CD4-positive, alpha-beta memory T cell (primary cell): ENCODE measurements around the gene MTHFSD. TPM values are rescaled to one million over a fixed set of nuclear protein-coding genes. Genes with fewer than 3 reads are reported as not detected.

Experiments used
- CTCF ChIA-PET: fragments of 350-600 bp; sonication (Branson Sonifier 250); formaldehyde crosslinking; loops from one replicate; lab custom pipeline; 2021; ENCODE audit warnings: inconsistent platforms; ENCODE audit not compliant: partially characterized antibody; lab: Charles Lee
- POLR2A ChIA-PET: fragments of 350-600 bp; sonication (Branson Sonifier 250); formaldehyde crosslinking; loops from one replicate; lab custom pipeline; 2021; ENCODE audit not compliant: partially characterized antibody; lab: Charles Lee
- DNase-seq, 5 donors: peaks; one replicate each; pipeline versions ENCODE4 v3.0.0 to v3.0.0-alpha.2; 2020 to 2022; ENCODE audit warnings: mixed read lengths in 1 of 5
- H3K27ac ChIP-seq: one replicate; pipeline ENCODE4 v1.7.0; 2013; ENCODE audit warnings: low read depth, low read length
- H3K27me3 ChIP-seq: 2 replicates; pipeline ENCODE4 v1.7.0; 2013; ENCODE audit warnings: mild to moderate bottlenecking, low read length, moderate library complexity; ENCODE audit not compliant: insufficient read depth
- H3K36me3 ChIP-seq: 2 replicates; pipeline ENCODE4 v1.7.0; 2013; ENCODE audit warnings: mild to moderate bottlenecking, low read length, moderate library complexity; ENCODE audit not compliant: insufficient read depth
- H3K4me1 ChIP-seq: 2 replicates; pipeline ENCODE4 v1.7.0; 2013; ENCODE audit warnings: mild to moderate bottlenecking, low read length, moderate library complexity; ENCODE audit not compliant: insufficient read depth
- H3K4me3 ChIP-seq, 2 donors: one replicate each; pipeline ENCODE4 v1.7.0; 2013; ENCODE audit warnings: low read length in 2 of 2, mild to moderate bottlenecking in 1 of 2
- H3K9me3 ChIP-seq, 2 donors: one replicate each; pipeline ENCODE4 v1.7.0; 2013; ENCODE audit warnings: low read length in 2 of 2, control low read depth in 1 of 2; ENCODE audit not compliant: control insufficient read depth in 1 of 2
- H3K27ac Mint-ChIP-seq, 7 donors: one replicate each; pipeline ENCODE4 v1.8.0; 2020 to 2021; ENCODE audit warnings: mixed read lengths in 7 of 7, mild to moderate bottlenecking in 6 of 7, inconsistent platforms in 3 of 7, moderate library complexity in 3 of 7
- H3K27me3 Mint-ChIP-seq, 2 donors: one replicate each; pipeline ENCODE4 v1.8.0; 2020 to 2021; ENCODE audit warnings: mixed read lengths in 2 of 2
- H3K36me3 Mint-ChIP-seq, 2 donors: one replicate each; pipeline ENCODE4 v1.8.0; 2020 to 2021; ENCODE audit warnings: mixed read lengths in 2 of 2, inconsistent platforms in 1 of 2, mild to moderate bottlenecking in 1 of 2
- H3K4me1 Mint-ChIP-seq, 4 donors: one replicate each; pipeline ENCODE4 v1.8.0; 2020 to 2021; ENCODE audit warnings: mixed read lengths in 4 of 4, mild to moderate bottlenecking in 1 of 4
- H3K4me3 Mint-ChIP-seq, 8 donors: one replicate each; pipeline ENCODE4 v1.8.0; 2020 to 2021; ENCODE audit warnings: mixed read lengths in 8 of 8, mild to moderate bottlenecking in 7 of 8, moderate library complexity in 6 of 8, inconsistent platforms in 3 of 8
- H3K9me3 Mint-ChIP-seq, 8 donors: one replicate each; pipeline ENCODE4 v1.8.0; 2020 to 2021; ENCODE audit warnings: mixed read lengths in 8 of 8, mild to moderate bottlenecking in 5 of 8, inconsistent platforms in 3 of 8, moderate library complexity in 1 of 8
- intact Hi-C: fragments of 100-400 bp; cut with micrococcal nuclease; formaldehyde crosslinking; loops from one replicate; pipeline ENCODE4 v1.15.1; 2023
- polyA plus RNA-seq, 2 donors: library from polyadenylated mRNA; unstranded; fragments of 300-500 nt; fragmentation: Illumina TruSeq; gene quantifications; one replicate each; pipeline ENCODE4 v1.2.3, GENCODE V29; 2021
- total RNA-seq, 2 experiments: library from RNA; stranded (reverse); gene quantifications; one replicate each; pipeline ENCODE4 v1.2.3, GENCODE V29; 2021

Gene MTHFSD
- total and polyA plus RNA-seq, 4 experiments from 2014 or later = 12.5 to 41.6 (median 29.9) TPM

DNA sequence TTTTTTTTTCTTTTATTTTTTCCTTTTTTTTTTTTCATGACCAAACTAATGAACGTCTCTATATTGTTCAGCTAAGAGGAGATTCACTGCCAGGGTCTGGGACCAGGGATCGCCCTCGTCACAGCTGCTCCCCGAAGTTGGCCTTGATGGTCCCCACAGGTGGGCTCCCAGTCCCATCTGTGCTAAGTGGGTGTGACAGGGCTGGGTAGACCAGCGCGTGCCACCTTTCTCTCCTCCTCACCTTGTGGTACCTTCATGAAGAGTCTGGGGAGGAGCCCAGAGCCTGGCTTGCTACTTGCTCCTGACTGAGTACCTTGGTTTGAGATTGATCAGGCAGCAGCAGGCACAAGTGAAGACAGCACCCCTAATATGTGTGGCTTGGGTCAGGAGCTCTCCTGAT lies 51.2 kb downstream of the MTHFSD start:
- H3K27me3 ChIP-seq = peaks cover 43% of the 10 kb centered on the region
- peaks cover 6% of the 10 kb centered on the region for H3K4me1 ChIP-seq
- POLR2A ChIA-PET = no interaction called here
- intact Hi-C loops = no loop called here
- no peaks in the 10 kb centered on the region for H3K9me3 ChIP-seq
- Mint-ChIP-seq H3K27ac (no peak overlapping the region), H3K4me1 (peaks cover 8 to 29% (median 21%) of the 10 kb centered on the region in 4 donors), H3K4me3 (no peak overlapping the region), H3K27me3 (peaks cover 69 to 78% of the 10 kb centered on the region in 2 donors), H3K36me3 (no peaks in the 10 kb centered on the region), H3K9me3 (peaks cover 0 to 4% (median 0%) of the 10 kb centered on the region in 8 donors)
- H3K4me3 ChIP-seq = no peak overlapping the region
- H3K27ac ChIP-seq = no peak overlapping the region
- peak in 1 of 5 donors; percentile 8 for DNase-seq
- H3K36me3 ChIP-seq = no peaks in the 10 kb centered on the region
- CTCF ChIA-PET = no interaction called here

DNA sequence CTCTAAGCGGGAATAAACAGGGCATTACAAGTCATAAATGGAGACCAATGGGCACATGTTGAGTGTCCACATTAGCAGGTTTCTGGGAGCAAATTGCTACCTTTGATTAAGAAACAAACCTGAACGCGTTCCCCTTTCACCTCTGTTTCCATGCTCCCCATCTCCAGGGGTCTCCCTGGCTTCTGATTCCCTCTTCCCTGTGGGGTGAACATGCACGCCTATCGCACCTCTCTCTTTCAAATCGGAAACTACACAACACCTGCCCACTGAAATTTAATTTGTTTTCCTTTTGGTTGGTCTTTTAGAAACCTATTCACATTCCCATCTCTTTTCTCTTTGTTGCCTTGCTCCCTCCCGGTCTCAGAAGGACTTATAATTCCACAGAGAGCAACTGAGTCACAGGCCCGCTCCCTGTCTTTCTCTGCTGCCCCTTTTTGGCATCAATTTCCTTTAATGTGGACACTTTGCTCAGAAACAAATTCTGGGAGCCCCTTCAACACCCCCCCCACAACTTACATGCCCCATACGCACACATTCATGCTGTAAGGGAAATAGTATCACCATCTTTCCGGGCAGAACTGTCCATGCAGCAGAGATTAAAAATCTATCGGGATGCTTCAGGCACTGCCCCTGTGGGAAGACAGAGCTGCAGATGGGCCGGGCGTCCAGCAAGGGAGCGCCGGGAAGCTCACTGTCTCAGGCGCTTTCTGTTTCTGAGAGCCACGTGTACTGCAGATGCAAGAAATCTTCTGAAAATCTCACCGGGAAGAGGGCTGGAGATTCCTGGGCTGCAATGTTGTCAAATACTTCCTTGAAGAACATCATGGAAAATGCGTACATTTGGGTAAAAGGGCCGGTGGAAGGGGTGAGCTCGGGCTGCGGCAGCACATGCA lies 51.9 kb downstream of the MTHFSD start:
- Mint-ChIP-seq H3K27me3 (peaks cover 70 to 80% of the 10 kb centered on the region in 2 donors), H3K27ac (no peak overlapping the region), H3K4me3 (peak overlapping the region in 1 of 8 donors; percentile 27), H3K4me1 (peaks cover 8 to 29% (median 20%) of the 10 kb centered on the region in 4 donors), H3K9me3 (peaks cover 0 to 4% (median 0%) of the 10 kb centered on the region in 8 donors), H3K36me3 (no peaks in the 10 kb centered on the region)
- CTCF ChIA-PET = no interaction called here
- intact Hi-C loops = no loop called here
- H3K27me3 ChIP-seq = peaks cover 43% of the 10 kb centered on the region
- H3K9me3 ChIP-seq = no peaks in the 10 kb centered on the region
- POLR2A ChIA-PET = no interaction called here
- H3K36me3 ChIP-seq = no peaks in the 10 kb centered on the region
- no peak overlapping the region for H3K4me3 ChIP-seq
- H3K4me1 ChIP-seq = peaks cover 6% of the 10 kb centered on the region
- no peak for DNase-seq
- H3K27ac ChIP-seq = no peak overlapping the region

DNA sequence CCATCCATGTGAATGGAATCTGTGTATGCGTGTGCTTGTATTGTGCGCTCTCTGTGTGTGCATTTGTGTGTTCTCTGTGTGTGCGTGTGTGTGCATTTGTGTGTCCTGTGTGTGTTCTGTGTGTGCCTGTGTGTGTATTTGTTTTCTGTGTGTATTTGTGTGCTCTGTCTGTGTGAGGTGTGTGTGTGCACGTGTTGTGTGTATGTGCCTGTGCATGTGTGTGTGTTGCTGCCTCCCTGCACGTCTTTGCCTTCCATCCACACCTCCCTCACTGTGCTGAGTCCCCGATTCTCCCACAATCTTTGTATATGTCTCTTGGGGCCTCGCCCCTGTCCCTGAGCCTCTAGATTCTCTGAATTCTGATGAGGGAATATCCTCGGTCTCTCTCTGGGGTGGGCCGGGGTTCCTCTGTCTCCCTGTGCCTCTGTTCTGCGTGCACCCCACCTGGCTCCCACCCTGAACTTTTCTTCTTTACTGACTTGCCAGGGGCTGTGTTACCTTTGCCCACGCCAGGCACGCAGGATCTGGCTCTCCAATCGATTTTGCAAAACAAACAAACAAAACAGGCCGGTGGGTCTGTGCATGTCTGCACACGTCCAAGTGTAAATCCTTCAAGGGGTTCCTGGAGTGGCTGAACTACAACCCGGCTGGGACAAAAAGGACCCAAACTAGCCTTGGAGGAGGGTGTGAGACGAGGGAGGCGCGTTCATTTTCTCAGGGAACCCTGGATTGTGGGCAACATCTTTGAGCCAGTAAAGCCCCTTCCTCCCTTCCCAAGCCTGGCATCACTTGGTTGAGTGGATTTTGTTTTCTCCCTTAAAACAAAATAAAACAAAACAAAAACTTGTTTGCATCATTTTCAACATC lies 52.8 kb downstream of the MTHFSD start:
- Histone ChIP-seq H3K36me3 (no peaks in the 10 kb centered on the region), H3K9me3 (no peaks in the 10 kb centered on the region), H3K27ac (no peak overlapping the region), H3K27me3 (peaks cover 42% of the 10 kb centered on the region), H3K4me3 (no peak overlapping the region), H3K4me1 (peaks cover 6% of the 10 kb centered on the region)
- peak overlapping the region in 1 of 8 donors; percentile 2 for H3K4me3 Mint-ChIP-seq
- no peak for DNase-seq
- ChIA-PET CTCF (no interaction called here), POLR2A (no interaction called here)
- no peaks in the 10 kb centered on the region for H3K9me3 Mint-ChIP-seq
- peaks cover 63 to 72% of the 10 kb centered on the region in 2 donors for H3K27me3 Mint-ChIP-seq
- H3K36me3 Mint-ChIP-seq = no peaks in the 10 kb centered on the region
- no peak overlapping the region for H3K27ac Mint-ChIP-seq
- intact Hi-C loops = no loop called here
- peaks cover 4 to 21% (median 13%) of the 10 kb centered on the region in 4 donors for H3K4me1 Mint-ChIP-seq

DNA sequence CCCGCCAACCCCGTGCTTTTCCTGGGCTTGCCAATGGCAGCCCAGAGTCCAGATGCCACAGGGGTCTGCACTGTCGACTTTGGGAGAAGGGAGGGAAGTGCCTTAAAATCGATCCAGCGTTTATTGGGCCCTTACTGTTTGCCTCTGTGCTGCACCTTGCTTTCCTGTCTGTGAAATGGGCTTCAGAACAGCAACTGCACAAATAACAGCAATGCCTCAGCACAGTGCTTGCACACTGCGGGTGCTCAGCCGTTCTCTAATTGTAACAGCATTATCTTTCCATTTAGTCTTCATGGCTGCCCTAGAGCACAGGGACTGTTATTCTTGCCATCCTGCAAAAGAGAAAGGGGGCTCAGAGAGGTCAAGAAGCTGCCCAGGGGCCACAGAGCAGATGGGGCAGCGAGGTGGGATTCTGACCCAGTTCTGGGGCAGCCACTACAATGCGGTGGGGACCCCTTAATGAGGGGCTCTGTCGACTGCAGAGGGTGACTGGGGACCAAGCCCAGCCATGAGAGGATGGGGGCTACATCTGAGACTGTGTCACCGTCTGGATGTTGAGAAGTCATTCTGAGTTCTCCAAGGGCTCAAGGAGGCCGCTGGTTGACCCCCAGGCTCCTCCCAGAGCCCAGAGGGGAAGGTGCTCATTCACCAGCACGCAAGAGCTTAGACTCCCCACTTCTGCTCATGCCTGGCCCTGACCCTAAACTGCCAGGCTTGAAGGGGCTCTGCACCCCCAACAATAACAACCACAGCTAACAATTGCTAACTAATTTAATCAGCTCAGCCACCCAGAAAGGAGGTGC lies 54.1 kb downstream of the MTHFSD start:
- H3K36me3 ChIP-seq = no peaks in the 10 kb centered on the region
- intact Hi-C loops = no loop called here
- Mint-ChIP-seq H3K9me3 (no peaks in the 10 kb centered on the region), H3K27me3 (peaks cover 55 to 68% of the 10 kb centered on the region in 2 donors), H3K4me1 (peaks cover 2 to 10% (median 6%) of the 10 kb centered on the region in 4 donors), H3K4me3 (no peak overlapping the region), H3K27ac (no peak overlapping the region), H3K36me3 (no peaks in the 10 kb centered on the region)
- ChIA-PET POLR2A (no interaction called here), CTCF (no interaction called here)
- H3K4me1 ChIP-seq = peaks cover 3% of the 10 kb centered on the region
- DNase-seq = peak in 1 of 5 donors; percentile 22
- no peak overlapping the region for H3K4me3 ChIP-seq
- peaks cover 33% of the 10 kb centered on the region for H3K27me3 ChIP-seq
- H3K9me3 ChIP-seq = no peaks in the 10 kb centered on the region
- no peak overlapping the region for H3K27ac ChIP-seq

DNA sequence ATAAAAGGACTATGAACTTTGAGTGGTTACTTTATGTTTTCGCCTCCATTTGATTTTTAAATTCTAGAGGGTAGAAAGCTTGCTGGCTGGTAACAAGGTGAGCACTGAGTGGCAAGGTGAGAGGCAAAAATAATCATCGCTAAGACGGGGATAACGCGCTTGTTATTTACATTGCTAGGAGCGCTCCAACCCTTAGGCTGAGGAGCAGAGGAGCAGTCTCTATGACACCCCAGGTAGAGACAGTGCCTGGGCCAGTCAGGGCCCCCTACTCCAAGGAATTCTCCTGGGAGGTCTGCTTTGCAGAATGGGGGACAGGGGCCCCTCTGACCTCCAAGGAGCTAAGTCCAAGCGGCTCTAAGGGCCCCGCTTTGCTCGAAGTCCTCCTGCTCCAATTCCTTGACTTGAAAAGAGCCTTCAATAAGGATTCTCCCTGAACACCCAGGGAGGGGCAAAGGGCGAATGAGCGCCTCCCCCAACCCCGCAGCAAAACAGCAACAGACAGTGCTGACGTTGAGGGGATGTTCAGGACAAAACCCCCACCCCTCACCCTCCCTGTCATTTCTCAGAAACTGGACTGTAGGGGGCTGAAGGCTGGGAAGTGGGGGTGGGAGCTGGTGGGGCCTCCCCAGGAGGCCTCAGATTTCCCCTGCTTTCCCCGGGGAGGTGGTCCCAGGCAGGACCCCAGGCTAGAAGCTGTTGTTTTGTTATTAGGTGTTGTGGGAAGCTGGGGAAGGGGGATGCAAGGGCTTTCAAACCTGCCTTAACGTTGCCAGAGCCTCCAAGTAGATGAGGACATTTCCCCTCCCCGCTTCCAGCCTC lies 54.9 kb downstream of the MTHFSD start:
- ChIA-PET CTCF (no interaction called here), POLR2A (no interaction called here)
- Histone ChIP-seq H3K4me3 (no peak overlapping the region), H3K27ac (no peak overlapping the region), H3K4me1 (no peaks in the 10 kb centered on the region), H3K36me3 (no peaks in the 10 kb centered on the region), H3K27me3 (peaks cover 34% of the 10 kb centered on the region), H3K9me3 (no peaks in the 10 kb centered on the region)
- Mint-ChIP-seq H3K27me3 (peaks cover 59 to 71% of the 10 kb centered on the region in 2 donors), H3K27ac (no peak overlapping the region), H3K36me3 (no peaks in the 10 kb centered on the region), H3K9me3 (no peaks in the 10 kb centered on the region), H3K4me1 (peaks cover under 1 to 6% (median 2%) of the 10 kb centered on the region in 4 donors), H3K4me3 (no peak overlapping the region)
- intact Hi-C loops = no loop called here
- DNase-seq = peak in 1 of 5 donors; percentile 0

DNA sequence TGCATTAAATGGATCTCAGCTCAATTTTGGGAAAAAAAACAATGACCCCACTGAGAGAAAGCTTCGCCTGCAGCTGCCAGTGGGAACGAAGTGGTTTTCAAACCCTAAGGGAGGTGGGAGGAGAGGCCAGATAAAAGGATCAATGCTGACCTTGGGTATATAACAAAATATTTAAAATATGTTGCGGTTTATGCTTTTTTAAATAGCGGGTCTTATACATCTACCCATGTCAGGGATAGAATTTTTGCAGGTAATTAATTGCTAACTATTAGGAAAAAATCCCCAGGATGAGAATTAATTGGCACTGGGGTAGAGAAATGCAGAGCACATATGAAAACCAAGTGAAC lies 55.6 kb downstream of the MTHFSD start:
- POLR2A ChIA-PET = no interaction called here
- H3K4me1 Mint-ChIP-seq = peaks cover 0 to under 1% (median 0%) of the 10 kb centered on the region in 4 donors

More for the DNA sequence above, 55.6 kb downstream of the MTHFSD start:
- H3K4me3 ChIP-seq = no peak overlapping the region
- H3K36me3 Mint-ChIP-seq = no peaks in the 10 kb centered on the region
- no peaks in the 10 kb centered on the region for H3K9me3 Mint-ChIP-seq
- H3K36me3 ChIP-seq = no peaks in the 10 kb centered on the region
- CTCF ChIA-PET = no interaction called here
- H3K27ac ChIP-seq = no peak overlapping the region
- intact Hi-C loops = no loop called here
- no peaks in the 10 kb centered on the region for H3K4me1 ChIP-seq
- no peak overlapping the region for H3K27ac Mint-ChIP-seq
- H3K9me3 ChIP-seq = no peaks in the 10 kb centered on the region
- no peak overlapping the region for H3K4me3 Mint-ChIP-seq
- no peak for DNase-seq
- peaks cover 55 to 65% of the 10 kb centered on the region in 2 donors for H3K27me3 Mint-ChIP-seq
- H3K27me3 ChIP-seq = peaks cover 36% of the 10 kb centered on the region
